Tibial artery (tissue), 4 donors: ENCODE results near the gene EXOC6B.
"Not testable (repeated sequence)": the region's sequence is repeated elsewhere in the genome, so short reads cannot be mapped to it uniquely, and the experiment has no call there.

Experiments used
- DNase-seq, 2 donors: peaks; one replicate each; pipeline ENCODE4 v3.0.0-alpha.2; 2019
- H3K27ac ChIP-seq, 2 donors: fragments of 200-600 bp; sonication (generic) in 1 of 2; 1 replicate in 1 of 2; 2 replicates in 1 of 2; pipeline ENCODE4 v1.5.1; 2018 to 2019; ENCODE audit warnings: mild to moderate bottlenecking in 1 of 2
- H3K27me3 ChIP-seq, 2 donors: fragments of 200-600 bp; sonication (generic) in 1 of 2; one replicate each; pipeline versions ENCODE4 v1.5.1 to v1.6.0; 2016 to 2019
- H3K36me3 ChIP-seq, 3 donors: fragments of 200-600 bp; sonication (generic) in 2 of 3; one replicate each; pipeline ENCODE4 v1.5.1; 2016 to 2019; ENCODE audit warnings: mild to moderate bottlenecking in 2 of 3
- H3K4me1 ChIP-seq, 4 donors: fragments of 200-600 bp; sonication (generic) in 2 of 4; 1 replicate in 3 of 4; 2 replicates in 1 of 4; pipeline ENCODE4 v1.5.1; 2016 to 2019
- H3K4me3 ChIP-seq, 2 donors: fragments of 200-600 bp; sonication (generic) in 1 of 2; 1 replicate in 1 of 2; 2 replicates in 1 of 2; pipeline ENCODE4 v1.5.1; 2018 to 2019; ENCODE audit warnings: mild to moderate bottlenecking in 2 of 2
- H3K9me3 ChIP-seq, 3 donors: fragments of 200-600 bp; sonication (generic) in 1 of 3; one replicate each; pipeline ENCODE4 v1.5.1; 2016 to 2019
- CTCF ChIP-seq, 2 experiments: fragments of 200-600 bp in 1 of 2; fragments of 450-650 bp in 1 of 2; IDR thresholded peaks; one replicate each; pipeline ENCODE4 v1.5.1; 2017 to 2019; ENCODE audit warnings: antibody characterized with exemption in 2 of 2, mild to moderate bottlenecking in 1 of 2, moderate library complexity in 1 of 2
- intact Hi-C: fragments of 100-400 bp; cut with DNase I; formaldehyde crosslinking; loops from one replicate; pipeline ENCODE4 v1.15.0; 2023; ENCODE audit warnings: low total_unique reads

EXOC6B gene

GRCh38 chr2:72512376-72512775 lies 313.5 kb downstream of the EXOC6B start:
- Histone ChIP-seq H3K27me3 (no peaks in the 10 kb centered on the region), H3K4me3 (no peak overlapping the region), H3K36me3 (no peaks in the 10 kb centered on the region), H3K4me1 (peaks cover 0 to 7% (median 0%) of the 10 kb centered on the region in 4 donors), H3K27ac (no peak overlapping the region), H3K9me3 (no peaks in the 10 kb centered on the region)
- DNase-seq, result no peak
- intact Hi-C loops, result no loop called here
- no peak for TF ChIP-seq CTCF (IDR thresholded peaks at IDR 0.05)

- no peak for DNase-seq
- Histone ChIP-seq H3K27ac (no peak overlapping the region), H3K27me3 (no peaks in the 10 kb centered on the region), H3K4me1 (peaks cover 0 to 7% (median 0%) of the 10 kb centered on the region in 4 donors), H3K9me3 (no peaks in the 10 kb centered on the region), H3K36me3 (no peaks in the 10 kb centered on the region), H3K4me3 (no peak overlapping the region)
- no peak for TF ChIP-seq CTCF (IDR thresholded peaks at IDR 0.05)
- intact Hi-C loops, result no loop called here
Observed at GRCh38 chr2:72511906-72512305, 313.9 kb downstream of the EXOC6B start.

- no peak for TF ChIP-seq CTCF (IDR thresholded peaks at IDR 0.05)
- no peaks in the 10 kb centered on the region for H3K9me3 ChIP-seq
- peaks cover 9 to 14% (median 12%) of the 10 kb centered on the region in 3 donors for H3K36me3 ChIP-seq
- intact Hi-C loops, result no loop called here
- no peak overlapping the region for H3K27ac ChIP-seq
- H3K4me1 ChIP-seq, result no peaks in the 10 kb centered on the region
- DNase-seq, result no peak
- H3K27me3 ChIP-seq, result no peaks in the 10 kb centered on the region
- H3K4me3 ChIP-seq, result no peak overlapping the region
Observed at GRCh38 chr2:72497763-72498162, 328.1 kb downstream of the EXOC6B start.

GRCh38 chr2:72496479-72496878 lies 329.4 kb downstream of the EXOC6B start:
- intact Hi-C loops, result no loop called here
- no peaks in the 10 kb centered on the region for H3K9me3 ChIP-seq
- H3K27me3 ChIP-seq, result no peaks in the 10 kb centered on the region
- no peak overlapping the region for H3K27ac ChIP-seq
- H3K4me1 ChIP-seq, result no peaks in the 10 kb centered on the region
- H3K4me3 ChIP-seq, result no peak overlapping the region
- TF ChIP-seq CTCF (IDR thresholded peaks at IDR 0.05), result no peak
- no peak for DNase-seq
- peaks cover 14 to 21% (median 15%) of the 10 kb centered on the region in 3 donors for H3K36me3 ChIP-seq

- no peak for DNase-seq
- Histone ChIP-seq H3K9me3 (no peaks in the 10 kb centered on the region), H3K27me3 (no peaks in the 10 kb centered on the region), H3K36me3 (peaks cover 14 to 26% (median 21%) of the 10 kb centered on the region in 3 donors), H3K27ac (no peak overlapping the region), H3K4me1 (no peaks in the 10 kb centered on the region), H3K4me3 (no peak overlapping the region)
- TF ChIP-seq CTCF (IDR thresholded peaks at IDR 0.05), result no peak
- intact Hi-C loops, result no loop called here
Observed at GRCh38 chr2:72494392-72494791, 331.4 kb downstream of the EXOC6B start.

- H3K9me3 ChIP-seq, intact Hi-C loops, H3K4me1 ChIP-seq, H3K27me3 ChIP-seq, DNase-seq, H3K27ac ChIP-seq, H3K4me3 ChIP-seq: not testable (repeated sequence)
- H3K36me3 ChIP-seq, result peaks cover 11 to 15% (median 15%) of the 10 kb centered on the region in 3 donors
Observed at GRCh38 chr2:72484622-72485021, 341.2 kb downstream of the EXOC6B start.
